Left lung (tissue), 10 donors: ENCODE results near the gene CDC34. TPM values are rescaled to one million over a fixed set of nuclear protein-coding genes. Genes with fewer than 3 reads are reported as not detected.

Experiments used
- ATAC-seq: fragments of 200-7000 bp; cut with Tn5 transposase; one replicate; pipeline ENCODE4 v1.9.1; 2020; ENCODE audit warnings: moderate library complexity
- DNase-seq, 4 donors: peaks; one replicate each; pipeline ENCODE4 v3.0.0-alpha.2; 2013 to 2020
- H3K27ac ChIP-seq, 2 donors: fragments of 200-600 bp; sonication (generic) in 1 of 2; one replicate each; pipeline versions ENCODE4 v1.5.0 to v1.8.0; 2020 to 2021
- H3K27me3 ChIP-seq, 2 donors: fragments of 200-600 bp; sonication (generic) in 1 of 2; one replicate each; pipeline versions ENCODE4 v1.5.0 to v1.8.0; 2020 to 2021
- H3K36me3 ChIP-seq, 2 donors: fragments of 200-600 bp; sonication (generic) in 1 of 2; one replicate each; pipeline versions ENCODE4 v1.5.0 to v1.8.0; 2020 to 2021
- H3K4me1 ChIP-seq, 2 donors: fragments of 200-600 bp; one replicate each; pipeline ENCODE4 v1.8.0; 2021
- H3K4me3 ChIP-seq, 2 donors: fragments of 200-600 bp; sonication (generic) in 1 of 2; one replicate each; pipeline versions ENCODE4 v1.5.0 to v1.8.0; 2020 to 2021; ENCODE audit warnings: mild to moderate bottlenecking in 1 of 2
- H3K9me3 ChIP-seq, 2 donors: fragments of 200-600 bp; sonication (generic) in 1 of 2; one replicate each; pipeline versions ENCODE4 v1.5.0 to v1.8.0; 2020 to 2021
- intact Hi-C, 2 donors: fragments of 100-400 bp; cut with DNase I; formaldehyde crosslinking; loops; one replicate each; pipeline versions ENCODE4 v1.11.2 to v1.14.2; 2022
- polyA plus RNA-seq, 6 donors: library from polyadenylated mRNA; unstranded; fragments of 120-200 nt; gene quantifications; one replicate each; pipeline ENCODE4 v1.2.1, GENCODE V29; 2013; ENCODE audit not compliant: insufficient read length in 6 of 6
- total RNA-seq, 2 donors: library from RNA; stranded (reverse); fragmentation: NEBNext Ultra II Directional; extraction: Animal tissue kit (Norgen Biotek cat#: 25700); gene quantifications; one replicate each; pipeline ENCODE4 v1.2.1, GENCODE V29; 2021
- TF ChIP-seq, protein P1 (sequence below), 2 donors: fragments of 200-600 bp; sonication (generic) in 1 of 2; IDR thresholded peaks; one replicate each; pipeline versions ENCODE4 v1.5.0 to v1.8.0; 2021; ENCODE audit warnings: antibody characterized with exemption in 2 of 2
- donor health status: DM: no; HTN: yes; CAD: no.
- donor health status: DM: no; HTN: no; CAD: no.

CDC34 gene
- total and polyA plus RNA-seq, 8 donors, result 42.7 to 62.3 (median 55.0) TPM

DNA sequence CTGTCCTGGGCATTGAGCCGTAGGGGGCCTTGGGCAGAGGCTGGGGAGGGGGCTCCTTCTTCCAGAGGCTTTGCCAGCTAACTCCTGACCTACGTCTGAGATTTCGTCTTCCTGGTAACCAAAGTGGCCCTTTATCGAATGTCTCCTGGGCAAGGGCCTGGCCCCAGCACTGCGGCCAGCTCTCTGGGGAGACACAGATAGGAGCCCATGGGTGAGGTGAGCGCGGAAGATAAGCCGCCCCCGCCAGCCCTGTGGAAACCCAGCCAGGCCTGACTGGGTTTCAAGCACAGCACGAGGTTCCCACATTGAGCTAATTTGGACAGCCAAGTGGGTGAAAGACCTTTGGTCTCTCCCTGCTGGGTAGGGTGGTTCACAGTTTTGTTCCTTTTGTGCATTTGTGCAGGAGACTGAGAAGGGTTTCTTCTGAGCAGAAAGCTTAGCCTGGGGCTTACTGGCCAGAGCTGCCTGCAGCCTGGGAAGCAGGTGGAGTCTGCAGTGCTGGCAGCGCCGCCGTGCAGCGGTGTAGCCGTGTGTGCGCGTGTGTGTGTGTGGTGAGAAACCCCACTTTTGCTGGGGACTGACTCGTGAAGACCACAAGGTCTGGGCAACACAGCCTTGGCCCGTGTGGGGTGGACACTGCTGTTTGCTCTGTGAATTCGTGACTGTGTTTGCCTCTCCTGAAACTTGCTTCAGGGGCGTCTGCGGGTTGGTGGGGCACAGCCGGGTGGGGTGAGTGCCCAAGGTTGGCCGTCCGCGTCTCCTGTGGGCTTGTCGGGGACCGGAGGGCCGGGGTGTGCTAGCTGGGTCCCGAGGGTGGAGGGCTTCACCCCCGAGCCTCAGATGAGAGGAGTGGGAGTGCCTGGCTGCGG lies 43.3 kb downstream of the CDC34 start:
- Histone ChIP-seq H3K27me3 (no peaks in the 10 kb centered on the region), H3K9me3 (no peaks in the 10 kb centered on the region), H3K36me3 (peaks cover 0 to 26% of the 10 kb centered on the region in 2 donors), H3K4me3 (peak overlapping the region in 1 of 2 donors; percentile 13), H3K27ac (no peak overlapping the region), H3K4me1 (peaks cover 16 to 48% of the 10 kb centered on the region in 2 donors)
- TF ChIP-seq, protein P1, sequence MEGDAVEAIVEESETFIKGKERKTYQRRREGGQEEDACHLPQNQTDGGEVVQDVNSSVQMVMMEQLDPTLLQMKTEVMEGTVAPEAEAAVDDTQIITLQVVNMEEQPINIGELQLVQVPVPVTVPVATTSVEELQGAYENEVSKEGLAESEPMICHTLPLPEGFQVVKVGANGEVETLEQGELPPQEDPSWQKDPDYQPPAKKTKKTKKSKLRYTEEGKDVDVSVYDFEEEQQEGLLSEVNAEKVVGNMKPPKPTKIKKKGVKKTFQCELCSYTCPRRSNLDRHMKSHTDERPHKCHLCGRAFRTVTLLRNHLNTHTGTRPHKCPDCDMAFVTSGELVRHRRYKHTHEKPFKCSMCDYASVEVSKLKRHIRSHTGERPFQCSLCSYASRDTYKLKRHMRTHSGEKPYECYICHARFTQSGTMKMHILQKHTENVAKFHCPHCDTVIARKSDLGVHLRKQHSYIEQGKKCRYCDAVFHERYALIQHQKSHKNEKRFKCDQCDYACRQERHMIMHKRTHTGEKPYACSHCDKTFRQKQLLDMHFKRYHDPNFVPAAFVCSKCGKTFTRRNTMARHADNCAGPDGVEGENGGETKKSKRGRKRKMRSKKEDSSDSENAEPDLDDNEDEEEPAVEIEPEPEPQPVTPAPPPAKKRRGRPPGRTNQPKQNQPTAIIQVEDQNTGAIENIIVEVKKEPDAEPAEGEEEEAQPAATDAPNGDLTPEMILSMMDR (IDR thresholded peaks at IDR 0.05), result no peak
- ATAC-seq, result peak; percentile 2
- intact Hi-C loops, result no loop called here
- peak in 1 of 4 donors; percentile 80 for DNase-seq

DNA sequence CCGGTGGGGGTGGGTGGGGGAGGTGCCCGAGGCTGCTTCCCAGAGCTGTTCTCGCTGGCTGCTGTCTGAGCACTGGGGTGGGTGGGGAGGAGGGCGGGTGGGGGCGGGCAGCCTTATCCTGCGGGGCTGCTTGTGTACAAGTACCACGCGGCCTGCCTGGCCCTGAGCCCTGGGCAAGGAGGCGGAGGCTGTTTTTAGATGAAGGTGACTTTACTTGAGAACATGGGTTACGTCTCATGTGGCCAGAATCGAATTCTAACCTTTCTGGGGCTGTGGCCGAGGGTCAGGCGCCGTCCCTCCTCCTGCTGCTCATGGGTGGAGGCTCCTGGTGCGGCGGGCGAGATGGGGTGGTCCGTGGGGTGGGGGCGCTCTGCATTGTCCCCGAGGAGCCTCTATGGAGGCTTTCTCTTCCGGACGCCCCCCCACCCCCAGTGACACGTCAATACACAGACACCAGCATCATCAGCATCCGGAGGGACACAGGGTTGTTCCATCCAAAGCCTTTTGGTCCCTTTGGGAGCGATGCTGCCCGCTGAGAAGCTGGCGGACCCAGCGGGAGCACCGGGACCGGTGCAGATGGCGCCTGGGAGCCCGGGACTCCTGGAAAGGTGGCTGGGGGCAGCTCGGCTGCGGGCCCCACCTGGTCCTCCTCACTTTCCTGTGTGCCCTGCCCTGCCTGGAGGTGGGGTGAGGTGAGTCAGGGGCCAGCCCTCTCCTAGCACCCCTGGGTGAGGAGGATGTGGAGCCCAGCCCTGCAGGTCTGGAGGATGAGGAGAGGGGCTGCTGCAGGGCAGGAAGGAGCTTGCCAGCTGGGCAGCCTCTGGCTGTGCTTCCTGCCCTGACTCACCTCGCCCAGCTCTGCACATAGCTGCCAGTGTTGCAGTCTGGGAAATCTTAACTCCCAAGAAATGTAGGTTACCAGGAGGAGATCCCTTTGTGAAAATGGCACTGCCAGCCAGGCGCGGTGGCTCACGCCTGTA lies 44.3 kb downstream of the CDC34 start:
- H3K27me3 ChIP-seq, result no peaks in the 10 kb centered on the region
- ATAC-seq, result no peak
- H3K9me3 ChIP-seq, result no peaks in the 10 kb centered on the region
- DNase-seq, result peak in 2 of 4 donors; percentile 42 to 67
- TF ChIP-seq, protein P1 (IDR thresholded peaks at IDR 0.05), result no peak
- peaks cover 0 to 35% of the 10 kb centered on the region in 2 donors for H3K36me3 ChIP-seq
- no peak overlapping the region for H3K27ac ChIP-seq
- intact Hi-C loops, result no loop called here
- H3K4me1 ChIP-seq, result peaks cover 16 to 47% of the 10 kb centered on the region in 2 donors
- no peak overlapping the region for H3K4me3 ChIP-seq

DNA sequence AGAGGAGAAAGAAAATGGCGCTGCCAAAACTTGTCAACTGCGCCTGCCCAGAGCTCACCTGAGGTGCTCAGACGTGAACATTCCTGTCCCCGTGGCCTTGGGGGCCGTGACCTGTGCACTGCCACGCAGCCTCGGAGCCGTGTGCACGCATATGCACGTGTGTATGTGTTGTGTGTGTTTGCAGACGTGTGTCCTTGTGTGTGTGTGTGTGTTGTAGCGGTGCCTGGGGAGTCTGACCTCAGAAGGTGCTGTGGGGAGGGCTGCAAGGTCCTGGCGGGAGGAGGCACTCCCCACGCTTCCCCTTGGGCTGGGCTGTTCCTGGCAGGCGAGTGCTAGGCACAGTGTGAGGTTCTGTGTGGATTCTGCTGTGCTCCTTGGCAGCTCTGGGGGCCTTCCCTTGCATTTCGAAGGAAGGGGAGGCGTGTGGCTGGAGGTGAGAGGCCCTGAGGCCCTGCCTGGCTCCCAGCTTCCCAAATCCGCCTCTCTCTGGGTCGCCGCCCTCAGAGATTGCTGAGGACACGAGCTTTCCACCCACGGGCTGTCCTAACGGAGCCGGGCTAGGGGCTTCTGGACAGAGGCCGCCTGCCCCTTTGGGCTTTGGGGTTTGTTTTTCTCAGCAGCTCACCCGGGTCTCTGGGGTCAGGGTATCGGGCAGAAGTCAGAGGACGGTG lies 45.3 kb downstream of the CDC34 start:
- H3K4me3 ChIP-seq, result no peak overlapping the region
- intact Hi-C loops, result no loop called here
- no peaks in the 10 kb centered on the region for H3K9me3 ChIP-seq
- H3K4me1 ChIP-seq, result peaks cover 16 to 39% of the 10 kb centered on the region in 2 donors
- DNase-seq (peak in 1 of 4 donors; percentile 67), ATAC-seq (no peak)
- TF ChIP-seq, protein P1 (IDR thresholded peaks at IDR 0.05), result no peak
- H3K36me3 ChIP-seq, result peaks cover 0 to 44% of the 10 kb centered on the region in 2 donors
- no peak overlapping the region for H3K27ac ChIP-seq
- H3K27me3 ChIP-seq, result no peaks in the 10 kb centered on the region

DNA sequence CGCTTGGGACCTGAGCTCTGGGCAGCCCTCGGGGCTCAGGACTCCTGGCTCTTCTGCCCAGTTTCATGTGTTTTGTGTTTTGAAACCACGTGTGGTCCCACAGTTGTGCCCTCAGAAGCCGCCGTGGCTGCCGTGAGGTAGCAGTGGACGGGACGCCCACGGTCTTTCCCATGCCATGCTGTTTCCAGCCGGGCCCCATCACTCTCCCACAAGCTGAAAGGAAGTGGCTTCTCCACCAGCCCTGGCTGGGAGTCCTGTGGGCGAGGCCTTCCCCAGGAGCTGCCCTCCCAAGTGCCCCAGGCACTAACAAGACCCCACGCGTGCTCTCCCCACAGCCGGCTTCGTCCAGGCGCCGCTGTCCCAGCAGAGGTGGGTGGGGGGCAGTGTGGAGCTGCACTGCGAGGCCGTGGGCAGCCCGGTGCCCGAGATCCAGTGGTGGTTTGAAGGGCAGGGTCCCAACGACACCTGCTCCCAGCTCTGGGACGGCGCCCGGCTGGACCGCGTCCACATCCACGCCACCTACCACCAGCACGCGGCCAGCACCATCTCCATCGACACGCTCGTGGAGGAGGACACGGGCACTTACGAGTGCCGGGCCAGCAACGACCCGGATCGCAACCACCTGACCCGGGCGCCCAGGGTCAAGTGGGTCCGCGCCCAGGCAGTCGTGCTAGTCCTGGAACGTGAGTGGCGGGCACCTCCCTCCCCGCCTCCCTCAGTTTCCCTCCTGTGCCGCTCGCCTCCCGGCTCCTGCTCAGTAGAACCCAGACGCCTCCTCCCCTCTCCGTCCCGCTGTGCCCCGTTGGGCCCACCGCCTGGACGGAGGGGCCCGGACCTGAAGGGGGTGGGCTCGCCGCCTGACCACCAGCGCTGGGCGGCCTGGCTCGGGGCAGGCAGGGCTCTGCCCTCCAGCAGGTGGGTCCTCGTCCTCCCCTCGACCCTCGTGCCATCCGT lies 46.2 kb downstream of the CDC34 start:
- peaks cover 16 to 39% of the 10 kb centered on the region in 2 donors for H3K4me1 ChIP-seq
- H3K27me3 ChIP-seq, result no peaks in the 10 kb centered on the region
- peaks cover 0 to 53% of the 10 kb centered on the region in 2 donors for H3K36me3 ChIP-seq
- DNase-seq (peak in 1 of 4 donors; percentile 73), ATAC-seq (no peak)
- H3K27ac ChIP-seq, result no peak overlapping the region
- intact Hi-C loops, result no loop called here
- no peaks in the 10 kb centered on the region for H3K9me3 ChIP-seq
- no peak overlapping the region for H3K4me3 ChIP-seq
- TF ChIP-seq, protein P1 (IDR thresholded peaks at IDR 0.05), result no peak
